Stromal cell of bone marrow (primary cell): Measurements from ENCODE around the gene HOXD11.
A peak's percentile ranks its signal among the peaks of the same experiment; 100 is the strongest.

Experiments used
- DNase-seq: peaks from one replicate; pipeline ENCODE4 v3.0.0-alpha.2; 2012; ENCODE audit warnings: low read depth

Gene HOXD11

DNA sequence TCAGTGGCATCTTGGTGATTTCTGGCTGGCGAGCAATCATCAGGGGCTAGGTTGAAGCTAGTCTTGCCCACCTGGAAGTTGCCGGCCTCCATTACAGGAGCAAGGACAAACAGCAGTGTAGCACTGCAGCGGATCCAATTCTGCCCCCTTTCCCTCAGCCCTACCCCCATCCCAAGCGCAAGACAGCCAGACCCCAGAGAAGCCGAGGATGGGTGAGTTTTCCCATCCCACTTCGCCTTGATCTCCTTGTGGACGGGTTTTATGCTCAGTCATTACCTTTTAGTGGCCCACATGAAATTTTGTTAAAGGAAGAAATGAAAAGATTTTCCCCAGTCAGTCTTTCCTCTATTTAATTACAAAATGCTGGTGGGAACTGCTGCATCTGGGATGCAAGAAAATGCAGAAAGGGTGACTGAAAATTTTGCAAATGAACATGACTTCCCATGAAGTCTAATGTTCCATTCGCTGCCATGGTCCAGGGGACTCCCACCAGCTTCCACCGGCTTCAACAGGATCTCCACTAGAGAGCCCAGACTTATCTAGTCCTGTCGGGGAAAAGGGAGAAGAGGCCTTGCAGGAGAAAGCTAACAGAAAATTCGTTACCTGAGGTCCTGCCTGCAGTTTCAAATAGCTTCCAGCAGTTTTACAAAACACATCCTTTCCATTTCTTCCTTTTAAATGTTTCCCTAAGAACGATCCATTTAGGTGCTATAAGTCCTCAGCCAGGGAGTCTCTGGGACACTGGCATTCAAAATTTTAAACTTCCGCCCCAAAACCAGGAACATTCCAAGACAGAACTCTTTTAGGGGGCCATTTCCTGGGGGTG, 13.5 kb downstream of the HOXD11 start:
- no peak for DNase-seq

DNA sequence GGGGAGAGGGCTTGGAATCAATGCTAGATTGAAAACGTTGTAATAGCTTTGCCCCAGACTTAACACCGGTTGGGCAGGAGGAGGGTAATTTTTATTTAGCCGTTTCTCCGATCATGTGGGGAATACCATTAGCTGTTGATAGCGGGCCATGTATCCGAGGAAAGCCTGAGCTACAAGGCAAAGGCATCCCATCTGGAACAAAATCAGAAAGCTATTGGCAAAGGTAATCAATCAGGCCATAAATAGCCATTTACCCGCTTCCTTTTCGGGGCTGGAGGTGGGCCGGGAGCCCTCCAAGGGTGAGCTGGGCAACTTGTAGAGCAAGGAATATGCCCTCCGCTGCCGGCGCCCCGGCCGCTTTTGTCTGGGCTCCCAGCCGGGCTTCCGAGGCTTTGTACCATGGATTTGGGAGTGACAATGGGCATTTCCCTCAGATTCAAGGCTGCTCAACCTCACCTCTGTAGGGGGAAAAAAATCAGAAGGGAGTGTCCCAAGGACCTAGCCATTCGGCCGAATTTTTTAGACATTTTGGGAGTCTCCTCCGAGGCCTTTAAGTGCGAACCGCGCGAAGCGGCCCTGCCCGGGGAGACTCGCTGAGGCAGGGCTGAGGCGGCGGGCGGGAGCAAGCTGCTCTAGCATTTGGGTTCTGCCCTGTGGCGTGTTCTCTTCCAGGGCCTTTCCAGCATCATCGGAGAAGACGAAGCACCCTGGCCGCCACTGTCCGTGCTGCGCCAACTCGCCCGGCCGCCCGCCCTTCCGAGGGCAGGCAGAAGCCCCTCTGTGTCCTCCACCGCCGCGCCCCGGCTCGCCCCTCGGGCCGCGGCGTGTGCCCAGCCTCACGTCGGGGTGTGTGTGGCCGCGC, 14.3 kb downstream of the HOXD11 start:
- no peak for DNase-seq

DNA sequence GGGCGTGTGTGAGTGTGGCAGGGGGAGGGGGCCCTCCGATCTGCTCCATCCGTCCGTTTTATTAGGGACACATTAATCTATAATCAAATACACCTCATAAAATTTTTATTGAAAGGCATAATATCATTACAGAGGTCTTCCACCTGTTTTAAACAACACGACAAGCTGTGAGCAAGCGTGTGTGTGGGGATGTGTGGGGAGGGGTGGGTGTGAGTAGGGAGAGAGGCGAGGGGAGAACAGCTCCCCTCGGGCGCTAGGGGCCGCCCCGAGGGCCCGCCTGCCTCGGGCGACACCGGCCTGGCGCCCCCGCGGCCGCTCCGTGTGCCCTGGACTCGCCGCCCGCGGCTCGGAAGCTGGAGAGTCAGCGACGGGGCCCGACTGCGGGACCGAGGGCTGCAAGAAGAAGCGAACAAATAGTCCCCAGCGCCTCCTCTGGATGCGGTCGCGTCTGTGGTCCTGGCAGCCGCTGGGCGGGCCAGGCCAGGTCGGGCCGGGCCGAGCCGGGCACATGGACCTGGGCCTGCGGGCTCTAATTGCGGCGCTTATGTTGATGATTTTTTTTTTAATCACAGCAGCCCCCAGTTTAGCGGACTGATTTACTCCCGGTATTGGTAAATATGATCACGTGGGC, 15.1 kb downstream of the HOXD11 start:
- DNase-seq, result no peak

DNA sequence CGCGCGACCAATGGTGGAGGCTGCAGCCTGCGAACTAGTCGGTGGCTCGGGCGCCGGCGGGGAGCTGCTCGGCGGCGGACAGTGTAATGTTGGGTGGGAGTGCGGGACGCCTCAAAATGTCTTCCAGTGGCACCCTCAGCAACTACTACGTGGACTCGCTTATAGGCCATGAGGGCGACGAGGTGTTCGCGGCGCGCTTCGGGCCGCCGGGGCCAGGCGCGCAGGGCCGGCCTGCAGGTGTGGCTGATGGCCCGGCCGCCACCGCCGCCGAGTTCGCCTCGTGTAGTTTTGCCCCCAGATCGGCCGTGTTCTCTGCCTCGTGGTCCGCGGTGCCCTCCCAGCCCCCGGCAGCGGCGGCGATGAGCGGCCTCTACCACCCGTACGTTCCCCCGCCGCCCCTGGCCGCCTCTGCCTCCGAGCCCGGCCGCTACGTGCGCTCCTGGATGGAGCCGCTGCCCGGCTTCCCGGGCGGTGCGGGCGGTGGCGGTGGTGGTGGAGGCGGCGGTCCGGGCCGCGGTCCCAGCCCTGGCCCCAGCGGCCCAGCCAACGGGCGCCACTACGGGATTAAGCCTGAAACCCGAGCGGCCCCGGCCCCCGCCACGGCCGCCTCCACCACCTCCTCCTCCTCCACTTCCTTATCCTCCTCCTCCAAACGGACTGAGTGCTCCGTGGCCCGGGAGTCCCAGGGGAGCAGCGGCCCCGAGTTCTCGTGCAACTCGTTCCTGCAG, 15.8 kb downstream of the HOXD11 start, which contains the start of gene HOXD9:
TSS of gene HOXD9 (plus strand) at position 37 of the 728 bp plus-strand sequence. CDS start at position 87, 50 bp downstream.
- DNase-seq, result no peak

DNA sequence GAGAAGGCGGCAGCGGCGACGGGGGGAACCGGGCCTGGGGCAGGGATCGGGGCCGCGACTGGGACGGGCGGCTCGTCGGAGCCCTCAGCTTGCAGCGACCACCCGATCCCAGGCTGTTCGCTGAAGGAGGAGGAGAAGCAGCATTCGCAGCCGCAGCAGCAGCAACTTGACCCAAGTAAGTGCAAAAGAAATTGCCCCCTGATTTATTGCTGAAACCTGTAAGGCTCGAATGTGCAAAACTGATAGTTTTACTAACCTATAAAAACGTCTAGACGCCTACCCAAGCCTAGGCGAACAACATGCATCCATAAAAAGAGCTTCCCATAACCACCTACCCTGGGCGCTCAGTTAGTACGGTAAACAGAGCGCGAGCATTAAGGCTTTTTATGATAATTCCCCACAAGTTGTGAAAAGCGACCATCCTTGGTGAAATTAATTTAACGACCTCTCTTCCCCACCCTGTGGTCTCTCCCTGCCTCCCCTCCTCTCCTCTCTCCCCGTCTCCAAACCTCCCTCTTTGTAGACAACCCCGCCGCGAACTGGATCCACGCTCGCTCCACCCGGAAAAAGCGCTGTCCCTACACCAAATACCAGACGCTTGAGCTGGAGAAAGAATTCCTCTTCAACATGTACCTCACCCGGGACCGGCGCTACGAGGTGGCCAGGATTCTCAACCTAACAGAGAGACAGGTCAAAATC, 16.5 kb downstream of the HOXD11 start:
- DNase-seq, result no peak

DNA sequence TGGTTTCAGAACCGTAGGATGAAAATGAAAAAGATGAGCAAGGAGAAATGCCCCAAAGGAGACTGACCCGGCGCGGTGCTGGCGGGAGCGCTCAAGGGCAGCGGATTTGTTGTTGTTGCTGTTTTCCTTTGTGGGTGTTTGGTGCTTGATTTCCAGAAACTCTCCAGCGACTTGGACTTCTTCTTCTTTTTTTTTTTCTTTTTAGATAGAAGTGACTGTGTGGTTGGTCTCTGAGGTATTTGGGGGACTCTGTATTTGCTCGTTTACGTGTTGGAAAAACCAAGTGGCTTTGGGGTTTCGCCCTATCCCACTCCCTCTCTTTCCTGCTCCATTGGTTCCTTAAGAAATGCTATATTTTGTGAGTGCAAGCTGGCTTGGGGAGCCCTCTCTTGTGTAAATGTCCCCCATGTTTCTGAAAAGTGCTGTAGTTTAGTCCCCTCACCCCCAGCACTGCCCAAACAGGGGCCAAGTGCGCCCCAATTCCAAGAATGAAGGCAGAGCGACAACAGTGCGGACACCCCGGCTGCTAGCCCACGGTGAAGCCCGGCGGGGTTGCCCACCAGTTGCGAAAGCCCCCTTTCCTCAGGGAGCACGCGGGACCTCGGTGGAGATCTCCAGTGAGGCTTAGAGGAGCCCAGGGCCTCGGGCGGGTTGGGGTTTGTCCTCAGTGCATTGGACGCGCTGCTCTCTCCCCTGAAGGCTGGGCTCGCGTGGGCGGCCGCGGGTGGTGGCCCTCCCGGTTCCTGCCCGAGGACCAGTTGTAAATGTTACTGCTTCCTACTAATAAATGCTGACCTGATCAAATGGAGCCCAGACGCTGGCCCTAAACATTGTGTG, 17.2 kb downstream of the HOXD11 start:
- no peak for DNase-seq

DNA sequence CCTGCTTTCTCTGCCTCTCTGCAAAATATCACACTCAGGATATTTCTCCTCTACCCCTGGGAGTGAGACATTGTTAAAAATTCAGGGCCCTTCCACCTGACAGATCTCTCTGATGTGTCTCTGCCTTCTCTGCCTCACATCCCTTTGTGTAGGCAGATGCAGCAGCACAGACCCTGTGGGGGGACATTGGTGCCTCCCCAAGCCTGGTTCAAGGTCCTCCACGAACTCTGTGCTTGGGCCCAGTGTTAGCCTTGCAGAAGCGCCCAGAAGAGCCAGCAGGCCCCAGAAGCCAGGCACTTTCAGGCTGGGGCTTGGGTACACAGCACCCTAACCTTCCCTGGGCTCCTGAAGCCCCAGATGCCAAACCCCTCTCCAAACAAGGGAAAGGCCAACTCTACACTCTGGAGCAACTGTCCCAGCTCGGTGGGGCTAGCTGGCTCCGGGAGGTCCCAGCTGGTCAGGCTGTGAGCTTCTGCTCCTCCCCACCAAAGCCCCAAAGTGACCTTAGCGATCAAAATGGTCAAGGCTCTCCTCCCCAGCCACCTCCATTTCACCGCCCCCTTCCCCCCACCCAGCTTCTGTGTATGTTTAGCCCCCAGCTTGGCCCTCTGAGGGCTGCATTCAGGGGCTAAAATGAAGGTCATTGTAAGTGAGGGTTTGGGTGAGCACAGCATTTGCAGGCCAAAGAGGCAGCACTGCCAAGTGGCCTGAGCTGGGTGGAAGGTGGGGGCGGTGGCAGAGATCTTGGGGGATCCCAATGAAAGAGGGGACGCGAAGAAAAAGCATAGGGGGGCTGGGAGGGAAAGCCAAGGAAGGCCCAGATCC, 18.1 kb downstream of the HOXD11 start:
- DNase-seq, result no peak

DNA sequence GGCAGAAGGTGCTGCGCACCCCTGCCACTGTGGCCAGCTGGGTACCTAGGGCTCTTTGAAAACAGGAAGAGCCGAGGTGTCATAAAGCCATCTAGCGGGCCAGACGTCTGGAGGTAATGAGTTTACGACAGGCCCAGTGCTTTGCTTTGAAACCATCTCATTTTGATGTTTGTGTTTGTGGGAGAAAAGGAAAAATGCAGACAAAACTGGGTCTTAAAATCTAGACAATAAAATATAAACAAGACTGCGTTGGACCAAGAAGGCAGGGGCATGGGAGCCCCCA, 18.6 kb downstream of the HOXD11 start:
- DNase-seq, result no peak

DNA sequence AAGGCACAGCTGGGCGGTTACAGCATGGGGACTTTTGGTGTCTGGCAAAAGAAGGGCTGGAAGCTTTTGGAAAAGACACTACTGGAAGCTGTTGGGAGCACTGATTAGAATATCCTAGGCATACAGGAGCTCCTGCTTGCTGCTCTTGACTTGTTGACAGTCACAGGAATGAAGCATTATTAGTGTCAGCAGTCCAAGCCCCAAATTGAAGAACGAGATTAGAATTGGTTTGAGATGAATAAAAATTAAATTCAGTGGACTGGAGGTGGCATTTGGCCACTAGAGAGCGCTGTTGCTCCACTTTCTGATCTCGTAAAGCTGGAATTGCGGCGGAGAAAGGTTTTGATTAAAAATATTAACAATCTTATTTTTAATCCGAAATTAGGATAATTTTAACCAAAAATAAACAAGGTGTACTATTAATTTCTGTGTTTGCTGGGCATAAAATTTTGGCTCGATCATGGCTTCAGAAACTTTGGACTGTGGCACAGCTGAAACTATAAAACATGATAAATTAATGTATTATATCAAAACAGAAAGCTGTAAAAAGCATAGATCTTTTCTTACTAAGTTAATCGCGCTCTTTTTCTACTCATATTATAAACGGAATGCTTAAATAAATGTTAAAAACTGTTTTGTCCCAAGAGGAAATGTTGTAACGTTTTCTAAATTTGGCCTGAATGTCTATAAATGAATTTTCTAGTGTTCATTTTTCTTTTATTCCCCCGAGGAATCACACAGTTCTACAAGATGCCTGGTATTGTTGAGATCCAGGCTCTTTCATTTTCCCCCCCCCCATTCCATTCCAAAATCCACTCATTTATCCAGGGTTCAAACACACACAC, 20.1 kb downstream of the HOXD11 start:
- DNase-seq, result no peak

DNA sequence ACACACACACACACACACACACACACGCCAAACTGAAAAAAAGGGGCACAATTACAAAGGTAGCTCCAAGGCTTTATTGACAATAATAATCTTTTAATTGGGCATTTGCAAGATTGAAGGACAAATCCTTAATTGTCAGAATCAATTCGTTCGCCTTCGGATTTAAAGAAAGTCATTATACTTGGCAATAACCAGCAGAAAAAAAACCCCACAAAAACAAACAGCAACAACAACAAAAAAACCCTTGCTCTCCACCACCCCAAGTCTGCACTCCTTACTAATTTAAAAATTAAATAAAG, 20.6 kb downstream of the HOXD11 start:
- no peak for DNase-seq

DNA sequence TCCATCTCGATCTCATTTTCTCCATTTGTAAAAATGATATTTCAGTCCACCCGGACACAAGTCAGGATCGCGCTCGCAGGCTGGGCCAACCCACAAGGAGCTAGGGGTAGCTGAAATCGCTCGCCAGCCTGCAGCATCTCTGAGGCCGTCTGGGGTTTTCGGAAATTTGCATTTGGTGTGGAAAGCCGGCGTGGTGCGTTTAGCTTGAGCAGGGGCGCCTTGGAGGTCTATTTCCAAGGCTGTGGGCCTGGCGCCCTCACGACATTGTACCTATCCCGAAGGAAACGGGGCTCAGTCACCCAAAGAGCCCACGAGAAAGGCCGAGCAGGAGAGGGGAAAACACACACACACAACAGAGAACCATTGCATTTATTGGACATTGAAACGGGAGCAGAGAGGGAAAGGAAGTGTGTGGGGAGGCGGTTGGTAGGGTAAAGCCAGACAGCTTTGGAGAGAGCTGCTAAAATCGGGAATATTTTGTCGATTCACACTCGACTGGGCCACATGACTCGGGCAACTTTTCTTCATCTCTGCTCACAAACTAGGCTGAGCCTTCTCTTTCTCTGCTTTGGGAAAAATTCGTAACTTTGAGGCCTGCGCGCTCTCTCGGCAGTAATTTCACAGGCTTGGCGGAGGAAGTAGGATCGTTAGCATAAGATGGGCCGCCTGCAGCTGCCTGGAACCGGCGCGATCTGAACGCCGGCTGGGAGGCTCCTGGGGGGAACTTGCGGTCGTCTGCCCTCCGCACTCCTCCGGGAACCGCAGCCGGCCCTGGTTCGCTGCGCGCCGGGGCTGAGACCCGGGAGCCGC, 21.3 kb downstream of the HOXD11 start:
- DNase-seq, result no peak

DNA sequence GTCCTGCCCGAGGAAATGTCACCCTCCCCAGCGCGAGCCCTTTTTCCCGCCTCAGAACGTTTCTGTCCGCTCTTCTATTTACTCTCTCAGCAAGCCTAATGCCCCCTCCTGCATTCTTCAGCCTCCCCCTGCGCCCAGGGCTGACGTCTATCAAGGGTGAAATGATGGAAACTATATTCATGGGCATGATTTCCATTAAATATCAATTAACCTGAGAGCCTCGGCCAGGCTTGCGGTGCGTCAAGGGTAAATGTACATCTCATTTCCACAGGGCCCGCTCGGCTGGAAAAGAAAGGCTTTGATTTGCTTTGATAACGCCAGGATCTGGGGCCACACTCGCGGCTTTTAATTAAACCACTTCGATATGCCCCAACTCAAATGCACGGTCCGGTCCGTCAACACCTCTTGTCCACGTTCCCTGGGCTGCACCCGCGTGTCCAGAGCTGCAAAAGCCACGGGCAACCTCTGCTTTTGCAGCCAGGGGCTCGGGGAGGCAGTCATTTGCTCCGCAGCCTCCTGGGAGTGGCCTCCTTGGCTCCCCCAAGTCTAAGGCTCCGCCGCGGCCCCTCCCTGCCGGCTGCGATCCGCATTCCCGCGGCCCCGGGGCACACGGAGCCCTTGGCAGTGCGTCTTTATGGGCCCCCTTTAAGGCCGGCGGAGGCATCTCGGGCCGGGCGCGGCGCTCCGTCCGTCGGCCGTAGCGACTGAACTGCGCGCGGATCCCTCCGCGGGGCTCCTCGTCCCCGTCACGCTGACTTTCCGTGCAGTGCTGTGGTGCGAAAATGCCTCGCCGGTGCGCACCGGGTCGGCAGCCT, 22.1 kb downstream of the HOXD11 start, which contains the start of gene HOXD8:
TSS of gene HOXD8 (plus strand) at position 724 of the 815 bp plus-strand sequence. CDS start 662 bp downstream, outside the sequence.
- DNase-seq, result peak; percentile 73

DNA sequence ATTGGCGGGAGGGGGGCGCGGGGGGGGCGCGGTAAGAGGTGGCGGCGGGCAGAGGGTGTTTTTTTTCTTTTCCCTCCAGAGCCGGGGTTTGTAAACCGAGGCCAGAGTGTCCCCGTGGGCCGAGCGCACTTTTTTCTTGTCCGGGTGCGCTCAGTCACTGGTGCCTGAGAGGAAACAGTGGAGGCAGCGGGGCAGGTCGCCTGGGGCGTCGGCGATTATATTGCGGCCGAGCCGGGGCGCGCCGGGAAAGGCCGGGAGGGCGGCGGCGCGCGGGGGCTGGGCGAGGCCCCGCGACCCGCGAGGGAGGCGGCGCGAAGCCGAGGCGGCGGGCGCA, 22.7 kb downstream of the HOXD11 start:
- DNase-seq, result no peak

DNA sequence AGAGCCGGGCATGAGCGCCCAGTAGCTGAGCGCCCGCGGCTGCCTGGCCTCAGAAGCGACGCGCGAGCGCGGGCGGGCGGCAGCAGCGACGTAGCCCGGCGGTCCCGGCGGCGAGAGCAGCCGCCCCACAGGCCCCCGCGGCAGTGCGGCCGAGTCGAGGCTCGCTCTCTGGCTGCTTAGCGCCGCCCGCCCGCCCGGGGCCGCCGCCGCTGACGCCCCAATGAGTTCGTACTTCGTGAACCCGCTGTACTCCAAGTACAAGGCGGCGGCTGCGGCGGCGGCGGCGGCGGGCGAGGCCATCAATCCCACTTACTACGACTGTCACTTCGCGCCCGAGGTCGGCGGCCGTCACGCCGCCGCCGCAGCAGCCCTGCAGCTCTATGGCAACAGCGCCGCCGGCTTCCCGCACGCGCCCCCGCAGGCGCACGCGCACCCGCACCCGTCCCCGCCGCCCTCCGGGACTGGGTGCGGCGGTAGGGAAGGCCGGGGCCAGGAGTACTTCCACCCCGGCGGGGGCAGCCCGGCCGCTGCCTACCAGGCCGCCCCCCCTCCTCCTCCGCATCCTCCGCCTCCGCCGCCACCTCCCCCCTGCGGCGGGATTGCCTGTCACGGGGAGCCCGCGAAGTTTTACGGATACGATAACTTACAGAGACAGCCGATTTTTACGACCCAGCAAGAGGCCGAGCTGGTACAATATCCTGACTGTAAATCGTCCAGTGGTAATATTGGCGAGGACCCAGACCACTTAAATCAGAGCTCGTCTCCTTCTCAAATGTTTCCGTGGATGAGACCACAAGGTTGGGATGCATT, 23.3 kb downstream of the HOXD11 start:
- DNase-seq, result no peak

DNA sequence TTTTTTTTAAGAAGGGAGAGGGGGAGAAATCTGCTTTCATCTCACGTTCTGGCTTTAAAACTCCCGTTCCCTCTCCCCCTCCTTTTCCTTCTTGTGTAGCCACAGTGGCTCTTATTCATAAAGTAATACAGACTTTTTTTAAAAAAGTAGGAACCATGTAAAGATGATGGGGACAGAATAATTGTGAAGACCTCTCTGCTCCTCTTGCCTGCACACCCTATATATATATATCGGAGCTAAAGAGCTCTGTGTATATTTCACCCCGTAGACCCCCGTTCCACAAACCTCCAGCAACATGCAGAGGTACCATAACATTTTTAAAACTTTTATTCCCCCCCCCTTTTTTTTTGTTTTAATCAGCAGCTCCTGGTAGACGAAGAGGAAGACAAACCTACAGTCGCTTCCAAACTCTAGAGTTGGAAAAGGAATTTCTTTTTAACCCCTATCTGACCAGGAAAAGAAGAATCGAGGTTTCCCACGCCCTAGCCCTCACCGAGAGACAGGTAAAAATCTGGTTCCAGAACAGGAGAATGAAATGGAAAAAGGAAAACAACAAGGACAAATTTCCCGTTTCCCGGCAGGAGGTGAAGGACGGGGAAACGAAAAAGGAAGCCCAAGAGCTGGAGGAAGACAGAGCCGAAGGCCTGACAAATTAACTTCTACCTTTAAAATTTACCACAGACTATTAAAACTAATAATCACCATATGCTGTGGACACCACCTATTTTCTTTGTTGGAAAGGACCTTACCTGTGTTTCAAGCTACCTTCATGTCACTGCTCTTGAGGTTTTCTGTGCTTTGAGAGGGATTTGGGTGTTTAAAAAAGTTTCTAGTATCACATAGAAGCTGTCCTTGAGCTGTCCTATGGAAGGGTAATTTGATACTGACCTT, 24.1 kb downstream of the HOXD11 start:
- DNase-seq, result no peak

DNA sequence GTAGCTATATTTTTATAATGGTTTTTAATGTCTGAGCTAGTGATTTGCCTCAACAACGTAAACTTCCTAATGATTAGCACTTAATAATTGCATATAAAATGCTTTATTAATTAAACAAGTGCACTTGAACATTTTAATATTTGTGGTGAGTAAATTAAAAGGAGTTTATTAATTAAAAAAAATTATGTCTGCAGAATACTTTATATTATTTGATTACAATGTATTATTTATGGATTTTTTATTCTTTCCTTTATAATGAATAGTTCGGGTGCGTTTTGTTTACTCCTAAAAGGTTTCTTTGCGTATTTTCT, 24.7 kb downstream of the HOXD11 start:
- no peak for DNase-seq
